HepG2 (cell line): ENCODE data around the gene RHBG. TPM values are rescaled to one million over a fixed set of nuclear protein-coding genes. Genes with fewer than 3 reads are reported as not detected.

ENCODE experiments used
- ATF1 ChIP-seq: IDR thresholded peaks from 2 replicates; pipeline ENCODE4 v1.6.1; 2016; ENCODE audit warnings: mild to moderate bottlenecking, control low read depth
- CREB1 ChIP-seq, 2 experiments: fragments of 450-650 bp in 1 of 2; IDR thresholded peaks; 2 replicates each; pipeline ENCODE4 v1.6.1; 2016 to 2017; ENCODE audit warnings: control low read depth in 1 of 2, mild to moderate bottlenecking in 1 of 2, missing compliant biosample characterization in 1 of 2, missing genetic modification characterization in 1 of 2
- DMTF1 ChIP-seq: sonication (generic); formaldehyde crosslinking; IDR thresholded peaks from 2 replicates; pipeline ENCODE4 v1.4.0; 2020; ENCODE audit warnings: mild to moderate bottlenecking, missing genetic modification reagents
- GATAD1 ChIP-seq: IDR thresholded peaks from 2 replicates; pipeline ENCODE4 v1.6.1; 2016; ENCODE audit warnings: missing genetic modification reagents, missing compliant biosample characterization
- GMEB1 ChIP-seq: sonication (generic); formaldehyde crosslinking; IDR thresholded peaks from 2 replicates; pipeline ENCODE4 v1.5.1; 2020; ENCODE audit warnings: missing genetic modification reagents, mild to moderate bottlenecking, borderline replicate concordance
- JUNB ChIP-seq: sonication (generic); formaldehyde crosslinking; IDR thresholded peaks from 2 replicates; pipeline ENCODE4 v1.8.0; 2022; ENCODE audit warnings: missing genetic modification reagents, mild to moderate bottlenecking, borderline replicate concordance
- NFYC ChIP-seq: IDR thresholded peaks from 2 replicates; pipeline ENCODE4 v1.6.1; 2016; ENCODE audit warnings: missing genetic modification reagents, missing compliant biosample characterization
- TEF ChIP-seq: sonication (generic); formaldehyde crosslinking; IDR thresholded peaks from 2 replicates; pipeline ENCODE4 v1.5.0; 2020; ENCODE audit warnings: missing genetic modification reagents
- ZBTB10 ChIP-seq: sonication (generic); formaldehyde crosslinking; IDR thresholded peaks from 2 replicates; pipeline ENCODE4 v1.4.0; 2020; ENCODE audit warnings: missing genetic modification reagents, borderline replicate concordance
- ZNF263 ChIP-seq: sonication (generic); formaldehyde crosslinking; IDR thresholded peaks from 2 replicates; pipeline ENCODE4 v1.4.0; 2020; ENCODE audit warnings: missing genetic modification reagents
- ZNF687 ChIP-seq: sonication (generic); formaldehyde crosslinking; IDR thresholded peaks from 2 replicates; pipeline ENCODE4 v1.5.1; 2020; ENCODE audit warnings: mild to moderate bottlenecking, missing genetic modification reagents, moderate library complexity
- polyA plus RNA-seq, 8 experiments: library from polyadenylated mRNA; depleted of rRNA in 3 of 8; stranded (reverse) in 7 of 8; unstranded in 1 of 8; fragments of >200 nt; fragmentation: Illumina TruSeq in 4 of 8; extraction: Trizol in 4 of 8; gene quantifications; 2 replicates each; pipeline versions ENCODE4 v1.2.1 to v1.2.3, GENCODE V29; 2011 to 2016; ENCODE audit warnings: low read depth in 4 of 8, missing spikeins in 1 of 8, mixed read lengths in 1 of 8; ENCODE audit not compliant: insufficient read depth in 1 of 8
- total RNA-seq, 5 experiments: library from RNA; depleted of rRNA; stranded (reverse); fragments of >200 nt; fragmentation: Illumina TruSeq; extraction: Trizol; gene quantifications; 2 replicates each; pipeline ENCODE4 v1.2.3, GENCODE V29; 2016; ENCODE audit warnings: low read depth in 1 of 5

Gene RHBG
- total and polyA plus RNA-seq, 2 of the 13 experiments (the other 11 are each of a cell fraction or from before 2014, with no cell fraction given), result 61.8 to 73.5 TPM

- TF ChIP-seq ZNF687 (CRISPR knock-in tag), result peak; percentile 57
- TF ChIP-seq CREB1 (IDR thresholded peaks at IDR 0.05), result peak; percentile 94
- TF ChIP-seq CREB1 (CRISPR knock-in tag; IDR thresholded peaks at IDR 0.05), result peak; percentile 72
- no peak for TF ChIP-seq DMTF1 (CRISPR knock-in tag)
- no peak for TF ChIP-seq ZBTB10
- TF ChIP-seq ZNF263 (CRISPR knock-in tag), result 0 out of 2 replicates have a peak, but pooled peaks have one; percentile 49
- TF ChIP-seq TEF, result no peak
- TF ChIP-seq ATF1 (CRISPR knock-in tag), result peak; percentile 33; the same call in 1 of the 2 replicates
- no peak for TF ChIP-seq GATAD1 (CRISPR knock-in tag)
- no peak for TF ChIP-seq JUNB (CRISPR knock-in tag)
- TF ChIP-seq GMEB1, result no peak
- peak; percentile 61; the same call in 1 of the 2 replicates for TF ChIP-seq NFYC (CRISPR knock-in tag)
Measured at GRCh38 chr1:156421062-156421938, 52.3 kb downstream of the RHBG start (continued).
